ENCODE measurements around the gene ZNF365.

- TF ChIP-seq MAX (IDR thresholded peaks at IDR 0.05) (no peak), CTCF (IDR thresholded peaks at IDR 0.05 in 2 of 3, conservative IDR thresholded peaks at IDR 0.05 in 1 of 3; ENCODE audit: borderline replicate concordance in 1 of 3, insufficient read depth in 1 of 3, low read depth in 2 of 3, low read length in 2 of 3) (no peak), JUND (IDR thresholded peaks at IDR 0.05) (no peak), EZH2 (IDR thresholded peaks at IDR 0.05) (no peak), ZFX (IDR thresholded peaks at IDR 0.05) (no peak), SP1 (IDR thresholded peaks at IDR 0.05; ENCODE audit: low read depth) (no peak), ZBTB33 (IDR thresholded peaks at IDR 0.05; ENCODE audit: extremely low read depth, insufficient replicate concordance, low read length) (no peak)
Observed at GRCh38 chr10:62433901-62434300, 59.7 kb downstream of the ZNF365 start.

Data from HCT116 (cell line).